Esophagus muscularis mucosa (tissue), 4 donors: ENCODE results near the gene TMEM53. TPM values are rescaled to one million over a fixed set of nuclear protein-coding genes. Genes with fewer than 3 reads are reported as not detected.

Source experiments
- DNase-seq: peaks from one replicate; pipeline ENCODE4 v3.0.0-alpha.2; 2017; ENCODE audit errors: extremely low spot score
- H3K27ac ChIP-seq, 4 donors: fragments of 200-600 bp; sonication (generic); replicated peaks in 1 of 4; 1 replicate in 3 of 4; 2 replicates in 1 of 4; pipeline ENCODE4 v1.5.1; 2016 to 2019; ENCODE audit warnings: mild to moderate bottlenecking in 1 of 4
- H3K27me3 ChIP-seq, 4 donors: fragments of 200-600 bp; sonication (generic); one replicate each; pipeline versions ENCODE4 v1.5.1 to v1.6.0; 2016 to 2019
- H3K36me3 ChIP-seq, 4 donors: fragments of 200-600 bp; sonication (generic); one replicate each; pipeline ENCODE4 v1.5.1; 2016 to 2019
- H3K4me1 ChIP-seq, 4 donors: fragments of 200-600 bp; sonication (generic); one replicate each; pipeline ENCODE4 v1.5.1; 2016 to 2019
- H3K4me3 ChIP-seq, 4 donors: fragments of 200-600 bp; sonication (generic); 1 replicate in 2 of 4; 2 replicates in 2 of 4; pipeline ENCODE4 v1.5.1; 2016 to 2019; ENCODE audit warnings: mild to moderate bottlenecking in 4 of 4, moderate library complexity in 1 of 4
- H3K9me3 ChIP-seq, 4 donors: fragments of 200-600 bp; sonication (generic); 1 replicate in 3 of 4; 2 replicates in 1 of 4; pipeline ENCODE4 v1.5.1; 2016 to 2019
- EP300 ChIP-seq: sonication (generic); formaldehyde crosslinking; IDR thresholded peaks from one replicate; pipeline ENCODE4 v1.6.1; 2017; ENCODE audit warnings: antibody characterized with exemption
- POLR2A ChIP-seq: fragments of 450-650 bp; IDR thresholded peaks from one replicate; pipeline ENCODE4 v1.6.1; 2017; ENCODE audit warnings: antibody characterized with exemption, moderate library complexity, mild to moderate bottlenecking, low read depth
- POLR2AphosphoS5 ChIP-seq, 2 donors: sonication (generic); formaldehyde crosslinking; IDR thresholded peaks; one replicate each; pipeline ENCODE4 v1.6.1; 2017; ENCODE audit warnings: antibody characterized with exemption in 2 of 2
- WGBS: methylation state at CpG from one replicate; pipeline ENCODE4 v1.1.5; 2018; 5-methylcytosine and 5-hydroxymethylcytosine counted together
- intact Hi-C: fragments of 100-400 bp; cut with DNase I; formaldehyde crosslinking; loops from one replicate; pipeline ENCODE4 v1.15.1; 2023
- total RNA-seq, 4 donors: library from RNA; depleted of rRNA; stranded (reverse); fragments of >200 nt; gene quantifications; one replicate each; pipeline versions ENCODE4 v1.1.0 to v1.2.1, GENCODE V29; 2016
- TF ChIP-seq, protein P1 (sequence below), 3 experiments: fragments of 200-600 bp in 2 of 3; fragments of 450-650 bp in 1 of 3; sonication (generic) in 2 of 3; IDR thresholded peaks; one replicate each; pipeline ENCODE4 v1.5.1; 2017 to 2019; ENCODE audit warnings: antibody characterized with exemption in 3 of 3, mild to moderate bottlenecking in 2 of 3, moderate library complexity in 1 of 3

Gene TMEM53
- total RNA-seq, 4 donors from 2014 or later, result 4.5 to 7.0 (median 5.7) TPM

DNA sequence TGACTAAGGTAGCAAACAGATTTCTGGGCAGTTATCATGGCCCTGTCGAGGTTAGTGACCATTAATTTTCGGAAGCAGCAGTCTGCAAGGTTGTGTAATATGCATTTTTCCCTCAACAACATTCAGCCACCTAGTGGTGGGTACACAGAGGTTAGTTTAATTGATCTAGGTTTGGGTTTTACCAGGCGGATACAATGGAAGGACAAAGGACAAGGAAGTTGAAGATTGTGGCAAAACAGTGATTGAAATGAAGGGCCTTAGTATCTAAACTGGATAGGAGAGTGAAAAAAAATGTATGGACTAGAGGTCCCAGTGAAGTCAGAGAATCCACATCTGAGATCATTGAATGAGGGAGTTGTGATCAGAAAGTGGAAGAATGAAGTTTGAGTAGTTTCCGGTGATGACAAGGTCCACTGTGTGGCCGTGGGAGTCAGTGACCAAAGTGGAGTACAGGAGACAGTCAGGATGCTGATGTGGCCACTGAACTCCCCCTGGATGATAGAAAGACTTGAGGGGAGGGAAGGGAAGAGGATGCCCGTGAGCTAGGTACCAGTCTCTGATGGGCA is 3.0 kb upstream of the TMEM53 start:
- Histone ChIP-seq H3K9me3 (no peaks in the 10 kb centered on the region), H3K4me1 (peaks cover 27 to 53% (median 44%) of the 10 kb centered on the region in 4 donors), H3K4me3 (no peak overlapping the region), H3K27ac (peak overlapping the region in 3 of 4 donors; percentile 21 to 96 (median 21)), H3K36me3 (no peaks in the 10 kb centered on the region), H3K27me3 (no peaks in the 10 kb centered on the region)
- intact Hi-C loops, result no loop called here
- no peak for DNase-seq
- WGBS, result 63% methylated on average over 6 of the region's 6 CpGs
- TF ChIP-seq, protein P1, sequence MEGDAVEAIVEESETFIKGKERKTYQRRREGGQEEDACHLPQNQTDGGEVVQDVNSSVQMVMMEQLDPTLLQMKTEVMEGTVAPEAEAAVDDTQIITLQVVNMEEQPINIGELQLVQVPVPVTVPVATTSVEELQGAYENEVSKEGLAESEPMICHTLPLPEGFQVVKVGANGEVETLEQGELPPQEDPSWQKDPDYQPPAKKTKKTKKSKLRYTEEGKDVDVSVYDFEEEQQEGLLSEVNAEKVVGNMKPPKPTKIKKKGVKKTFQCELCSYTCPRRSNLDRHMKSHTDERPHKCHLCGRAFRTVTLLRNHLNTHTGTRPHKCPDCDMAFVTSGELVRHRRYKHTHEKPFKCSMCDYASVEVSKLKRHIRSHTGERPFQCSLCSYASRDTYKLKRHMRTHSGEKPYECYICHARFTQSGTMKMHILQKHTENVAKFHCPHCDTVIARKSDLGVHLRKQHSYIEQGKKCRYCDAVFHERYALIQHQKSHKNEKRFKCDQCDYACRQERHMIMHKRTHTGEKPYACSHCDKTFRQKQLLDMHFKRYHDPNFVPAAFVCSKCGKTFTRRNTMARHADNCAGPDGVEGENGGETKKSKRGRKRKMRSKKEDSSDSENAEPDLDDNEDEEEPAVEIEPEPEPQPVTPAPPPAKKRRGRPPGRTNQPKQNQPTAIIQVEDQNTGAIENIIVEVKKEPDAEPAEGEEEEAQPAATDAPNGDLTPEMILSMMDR (IDR thresholded peaks at IDR 0.05), result peak; percentile 31 to 46 (median 36)
- no peak for TF ChIP-seq POLR2AphosphoS5 (IDR thresholded peaks at IDR 0.05)

DNA sequence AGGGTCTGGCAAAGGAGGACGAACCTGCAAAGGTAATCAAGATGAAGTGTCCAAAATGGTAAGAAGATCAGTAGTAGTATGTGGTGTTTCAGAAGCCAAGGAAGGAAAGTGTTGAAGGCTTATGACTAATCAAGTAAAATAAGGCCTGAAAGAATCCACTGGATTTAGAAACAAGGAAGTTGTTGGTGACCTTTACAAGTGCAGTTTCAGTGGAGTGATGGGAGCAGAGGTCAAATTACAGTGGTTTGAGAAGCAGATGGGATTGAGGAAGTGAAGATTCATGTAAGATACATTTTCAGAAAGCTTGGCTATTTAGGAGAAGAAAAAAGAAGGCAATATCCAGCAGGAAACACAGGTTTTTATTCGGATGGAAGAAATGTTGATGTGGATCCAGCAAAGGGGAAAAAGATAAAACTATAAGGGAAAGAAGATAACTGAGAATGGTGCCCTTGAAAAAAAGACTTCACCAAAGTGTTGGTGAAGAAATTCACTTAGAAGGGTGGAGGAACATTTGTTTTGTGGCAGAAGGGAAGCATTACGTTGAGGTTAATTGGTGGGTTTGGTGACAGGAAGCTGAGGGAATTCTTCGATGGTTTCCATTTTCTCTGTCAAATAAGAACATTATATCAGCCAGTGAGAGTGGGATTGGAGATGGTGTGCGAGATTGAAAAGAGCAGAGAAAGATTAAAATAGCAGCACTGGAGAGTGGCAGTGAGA is 2.4 kb upstream of the TMEM53 start:
- Histone ChIP-seq H3K36me3 (no peaks in the 10 kb centered on the region), H3K27ac (peak overlapping the region in 3 of 4 donors; percentile 30 to 96 (median 38)), H3K9me3 (no peaks in the 10 kb centered on the region), H3K27me3 (no peaks in the 10 kb centered on the region), H3K4me1 (peaks cover 29 to 59% (median 50%) of the 10 kb centered on the region in 4 donors), H3K4me3 (no peak overlapping the region)
- 73% methylated on average over 5 of the region's 5 CpGs for WGBS
- intact Hi-C loops, result no loop called here
- no peak for TF ChIP-seq EP300
- TF ChIP-seq, protein P1 (IDR thresholded peaks at IDR 0.05), result no peak
- TF ChIP-seq POLR2A, result no peak
- no peak for TF ChIP-seq POLR2AphosphoS5 (IDR thresholded peaks at IDR 0.05)
- no peak for DNase-seq

DNA sequence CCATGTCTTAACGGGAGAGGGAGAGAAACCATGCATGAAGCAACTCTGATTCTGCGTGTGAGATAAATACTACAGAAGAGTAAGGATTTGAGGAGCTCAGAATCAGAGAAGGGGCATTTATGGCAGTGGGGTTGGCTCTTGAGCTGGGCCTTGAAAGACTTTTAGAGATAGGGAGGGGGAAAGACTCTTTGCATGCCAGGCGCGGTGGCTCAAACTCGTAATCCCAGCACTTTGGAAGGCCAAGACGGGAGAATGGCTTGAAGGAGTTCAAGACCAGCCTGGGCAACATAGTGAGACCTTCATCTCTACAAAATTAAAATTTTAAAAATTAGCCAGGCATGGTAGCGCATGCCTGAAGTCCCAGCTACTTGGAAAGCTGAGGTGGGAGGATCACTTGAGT is 905 bp upstream of the TMEM53 start:
- no peak for TF ChIP-seq POLR2A
- no peak for TF ChIP-seq EP300
- TF ChIP-seq POLR2AphosphoS5 (IDR thresholded peaks at IDR 0.05), result no peak
- TF ChIP-seq, protein P1 (IDR thresholded peaks at IDR 0.05), result no peak
- H3K36me3 ChIP-seq, result no peaks in the 10 kb centered on the region
- DNase-seq, result no peak
- H3K4me3 ChIP-seq, result peak overlapping the region; percentile 62 to 84 (median 72)
- WGBS, result 87% methylated on average over 7 of the region's 7 CpGs
- intact Hi-C loops, result no loop called here
- H3K27me3 ChIP-seq, result no peaks in the 10 kb centered on the region
- H3K4me1 ChIP-seq, result peaks cover 29 to 61% (median 51%) of the 10 kb centered on the region in 4 donors
- no peaks in the 10 kb centered on the region for H3K9me3 ChIP-seq
- peak overlapping the region; percentile 90 to 96 (median 94) for H3K27ac ChIP-seq

DNA sequence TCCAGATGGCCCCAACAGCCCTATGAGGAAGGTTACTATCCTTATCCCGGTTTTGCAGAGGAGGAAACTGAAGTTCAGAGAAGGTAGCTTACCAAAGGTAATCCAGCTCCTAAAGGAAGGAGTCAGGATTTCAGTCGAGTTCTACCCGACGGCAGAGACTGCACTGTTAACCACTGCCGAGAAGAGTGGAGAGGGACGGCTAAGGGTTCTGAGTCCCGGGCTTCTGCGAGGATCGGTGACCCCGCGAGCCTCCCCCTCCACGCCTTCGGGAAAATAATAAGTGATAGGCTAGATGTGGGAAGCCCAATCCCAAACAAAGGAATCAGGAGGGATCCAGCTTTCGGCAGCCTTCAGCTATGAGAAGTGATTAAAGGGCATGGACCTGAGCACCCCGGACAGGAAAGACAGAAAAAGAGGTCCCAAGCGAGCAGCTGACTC is 587 bp downstream of the TMEM53 start:
- no peak for DNase-seq
- Histone ChIP-seq H3K4me3 (peak overlapping the region; percentile 62 to 84 (median 72)), H3K9me3 (no peaks in the 10 kb centered on the region), H3K27ac (peak overlapping the region; percentile 90 to 96 (median 94)), H3K36me3 (no peaks in the 10 kb centered on the region), H3K4me1 (peaks cover 29 to 61% (median 51%) of the 10 kb centered on the region in 4 donors), H3K27me3 (no peaks in the 10 kb centered on the region)
- 1% methylated on average over 16 of the region's 16 CpGs for WGBS
- intact Hi-C loops, result no loop called here
- TF ChIP-seq EP300, result no peak
- peak; percentile 54 to 68 for TF ChIP-seq POLR2AphosphoS5 (IDR thresholded peaks at IDR 0.05)
- TF ChIP-seq, protein P1 (IDR thresholded peaks at IDR 0.05), result no peak
- TF ChIP-seq POLR2A, result no peak
